Gastrocnemius medialis (tissue), 4 donors: ENCODE data around the gene RNF26.

Experiments used
- CTCF ChIP-seq, 5 experiments: fragments of 450-650 bp in 3 of 5; fragments of 200-600 bp in 2 of 5; sonication (generic) in 2 of 5; IDR thresholded peaks in 4 of 5; conservative IDR thresholded peaks in 1 of 5; 1 replicate in 4 of 5; 2 replicates in 1 of 5; pipeline ENCODE4 v1.5.1; 2016 to 2019; ENCODE audit warnings: antibody characterized with exemption in 5 of 5, mild to moderate bottlenecking in 3 of 5, moderate library complexity in 3 of 5
- POLR2A ChIP-seq, 2 donors: fragments of 450-650 bp; IDR thresholded peaks; one replicate each; pipeline ENCODE4 v1.6.1; 2017; ENCODE audit warnings: antibody characterized with exemption in 2 of 2, mild to moderate bottlenecking in 2 of 2, moderate library complexity in 2 of 2

- no peak for TF ChIP-seq CTCF (IDR thresholded peaks at IDR 0.05 in 4 of 5, conservative IDR thresholded peaks at IDR 0.05 in 1 of 5)
- no peak for TF ChIP-seq POLR2A (IDR thresholded peaks at IDR 0.05)
These were observed 48.9 kb upstream of the RNF26 start for GRCh38 chr11:119285431-119285830.
